ACHN (cell line): ENCODE results near the gene MAN1A2.
"Not testable (repeated sequence)": the region's sequence is repeated elsewhere in the genome, so short reads cannot be mapped to it uniquely, and the experiment has no call there.

Experiments used
- DNase-seq: peaks from one replicate; pipeline ENCODE4 v3.0.0-alpha.2; 2015
- in situ Hi-C: cut with HindIII; loops from 2 replicates; pipeline ENCODE4 v1.10.0; 2017; ENCODE audit warnings: low sequenced_read_pairs, low pct_ligation_motif_present, low pct_unique_long_range_greater_than_20kb

The MAN1A2 gene

GRCh38 chr1:117535821-117536220, 168.6 kb downstream of the MAN1A2 start:
- in situ Hi-C loops = no loop called here

GRCh38 chr1:117537291-117537920, 170.2 kb downstream of the MAN1A2 start:
- in situ Hi-C loops = no loop called here
- DNase-seq = no peak

More at GRCh38 chr1:117535821-117536220, 168.6 kb downstream of the MAN1A2 start:
- no peak for DNase-seq

GRCh38 chr1:117540532-117540931, 173.3 kb downstream of the MAN1A2 start:
- DNase-seq = no peak
- in situ Hi-C loops = no loop called here

- in situ Hi-C loops = no loop called here
- DNase-seq = no peak
Observed at GRCh38 chr1:117541003-117541402, 173.8 kb downstream of the MAN1A2 start.

- in situ Hi-C loops = no loop called here
- DNase-seq = no peak
Observed at GRCh38 chr1:117541585-117541984, 174.3 kb downstream of the MAN1A2 start.

GRCh38 chr1:117544509-117545109, 177.4 kb downstream of the MAN1A2 start:
- in situ Hi-C loops = no loop called here
- no peak for DNase-seq

GRCh38 chr1:117546467-117546866, 179.2 kb downstream of the MAN1A2 start:
- no peak for DNase-seq
- in situ Hi-C loops = no loop called here

- in situ Hi-C loops = no loop called here
Observed at GRCh38 chr1:117553471-117553870, 186.2 kb downstream of the MAN1A2 start.

GRCh38 chr1:117555806-117556205, 188.6 kb downstream of the MAN1A2 start:
- no peak for DNase-seq
- in situ Hi-C loops = no loop called here

More at GRCh38 chr1:117553471-117553870, 186.2 kb downstream of the MAN1A2 start:
- no peak for DNase-seq

GRCh38 chr1:117556341-117556740, 189.1 kb downstream of the MAN1A2 start:
- no peak for DNase-seq
- in situ Hi-C loops = no loop called here

- DNase-seq = no peak
- in situ Hi-C loops = no loop called here
Observed at GRCh38 chr1:117556976-117557375, 189.7 kb downstream of the MAN1A2 start.

- DNase-seq, in situ Hi-C loops: not testable (repeated sequence)
Observed at GRCh38 chr1:117558451-117558850, 191.2 kb downstream of the MAN1A2 start.

- DNase-seq = no peak
- in situ Hi-C loops = no loop called here
Observed at GRCh38 chr1:117559139-117559538, 191.9 kb downstream of the MAN1A2 start.

GRCh38 chr1:117559985-117560384, 192.7 kb downstream of the MAN1A2 start:
- in situ Hi-C loops = no loop called here
- DNase-seq = no peak

GRCh38 chr1:117561071-117561470, 193.8 kb downstream of the MAN1A2 start:
- DNase-seq = no peak
- in situ Hi-C loops = no loop called here

- in situ Hi-C loops = no loop called here
- DNase-seq = no peak
Observed at GRCh38 chr1:117561551-117561950, 194.3 kb downstream of the MAN1A2 start.

- DNase-seq = no peak
- in situ Hi-C loops = no loop called here
Observed at GRCh38 chr1:117562581-117563491, 195.6 kb downstream of the MAN1A2 start.

GRCh38 chr1:117563492-117563875, 196.2 kb downstream of the MAN1A2 start:
- no peak for DNase-seq
- in situ Hi-C loops = no loop called here
